WI38 (cell line): ENCODE measurements around the gene MPP4.
"Not testable (repeated sequence)": the region's sequence is repeated elsewhere in the genome, so short reads cannot be mapped to it uniquely, and the experiment has no call there.

Experiments
- H3K4me3 ChIP-seq: 2 replicates; pipeline ENCODE4 v1.5.1; 2011; ENCODE audit warnings: low read depth, mild to moderate bottlenecking, control low read depth, low read length
- TF ChIP-seq, protein P1 (sequence below): IDR thresholded peaks from 2 replicates; pipeline ENCODE4 v1.5.1; 2012; ENCODE audit warnings: low read depth, mild to moderate bottlenecking, control low read depth, low read length

MPP4 gene

DNA sequence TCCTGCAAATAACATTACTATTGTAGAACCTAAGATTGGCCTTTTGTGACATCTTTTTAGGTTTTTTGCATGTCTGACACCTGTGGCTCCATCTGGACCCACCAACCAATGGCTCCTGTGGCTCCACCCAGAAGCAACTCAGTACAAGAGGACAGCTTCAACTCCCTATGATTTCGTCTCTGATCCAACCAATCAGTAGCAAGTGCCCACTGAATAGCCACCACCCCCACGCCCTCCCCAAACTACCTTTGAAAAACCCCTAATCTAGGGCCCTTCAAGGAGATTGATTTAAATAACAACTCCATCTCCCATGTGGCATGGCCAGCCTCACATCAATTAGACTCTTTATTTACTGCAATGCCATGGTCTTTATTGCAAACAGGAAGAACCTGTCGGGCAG lies 23.6 kb downstream of the MPP4 start:
- no peak overlapping the region for H3K4me3 ChIP-seq
- TF ChIP-seq, protein P1, sequence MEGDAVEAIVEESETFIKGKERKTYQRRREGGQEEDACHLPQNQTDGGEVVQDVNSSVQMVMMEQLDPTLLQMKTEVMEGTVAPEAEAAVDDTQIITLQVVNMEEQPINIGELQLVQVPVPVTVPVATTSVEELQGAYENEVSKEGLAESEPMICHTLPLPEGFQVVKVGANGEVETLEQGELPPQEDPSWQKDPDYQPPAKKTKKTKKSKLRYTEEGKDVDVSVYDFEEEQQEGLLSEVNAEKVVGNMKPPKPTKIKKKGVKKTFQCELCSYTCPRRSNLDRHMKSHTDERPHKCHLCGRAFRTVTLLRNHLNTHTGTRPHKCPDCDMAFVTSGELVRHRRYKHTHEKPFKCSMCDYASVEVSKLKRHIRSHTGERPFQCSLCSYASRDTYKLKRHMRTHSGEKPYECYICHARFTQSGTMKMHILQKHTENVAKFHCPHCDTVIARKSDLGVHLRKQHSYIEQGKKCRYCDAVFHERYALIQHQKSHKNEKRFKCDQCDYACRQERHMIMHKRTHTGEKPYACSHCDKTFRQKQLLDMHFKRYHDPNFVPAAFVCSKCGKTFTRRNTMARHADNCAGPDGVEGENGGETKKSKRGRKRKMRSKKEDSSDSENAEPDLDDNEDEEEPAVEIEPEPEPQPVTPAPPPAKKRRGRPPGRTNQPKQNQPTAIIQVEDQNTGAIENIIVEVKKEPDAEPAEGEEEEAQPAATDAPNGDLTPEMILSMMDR: no peak

DNA sequence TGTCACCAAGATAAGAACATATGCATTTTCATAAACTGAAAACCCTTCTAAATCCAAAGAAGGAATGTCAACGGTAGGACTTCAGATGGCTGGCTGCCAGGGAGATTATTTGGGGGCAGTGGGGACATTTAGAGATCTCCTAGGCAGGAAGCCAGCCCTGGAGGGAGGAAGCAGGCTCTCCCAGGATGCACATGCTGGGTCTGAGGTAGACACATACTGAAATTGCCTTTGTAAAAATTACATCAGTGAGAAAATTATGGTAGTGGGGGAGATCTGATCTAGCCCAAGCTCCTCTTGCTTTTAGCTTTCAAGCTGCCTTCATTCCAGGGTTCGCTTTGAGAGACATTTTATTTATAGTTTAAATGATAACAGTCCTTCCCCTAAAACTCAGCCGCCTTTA lies 24.1 kb downstream of the MPP4 start:
- H3K4me3 ChIP-seq: no peak overlapping the region
- TF ChIP-seq, protein P1: no peak

DNA sequence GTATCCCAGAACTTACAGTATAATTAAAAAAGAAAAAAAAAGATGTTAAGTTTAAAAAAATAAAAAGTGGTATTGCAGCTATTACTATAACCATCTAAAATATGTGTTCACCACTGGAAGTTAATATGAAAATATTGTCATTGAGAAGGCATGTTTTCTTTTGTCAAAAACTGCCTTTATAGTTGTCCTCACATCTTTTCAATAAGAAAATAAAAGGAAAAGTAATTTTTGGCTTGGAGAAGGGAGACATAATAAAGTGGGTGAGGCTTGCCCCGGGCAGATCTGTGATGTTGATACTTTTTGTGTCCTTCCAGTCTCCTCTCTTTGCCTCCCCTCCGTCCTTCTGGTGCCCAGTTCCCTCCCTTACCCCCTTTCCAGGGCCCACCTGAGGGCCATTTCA lies 24.9 kb downstream of the MPP4 start:
- TF ChIP-seq, protein P1: no peak

DNA sequence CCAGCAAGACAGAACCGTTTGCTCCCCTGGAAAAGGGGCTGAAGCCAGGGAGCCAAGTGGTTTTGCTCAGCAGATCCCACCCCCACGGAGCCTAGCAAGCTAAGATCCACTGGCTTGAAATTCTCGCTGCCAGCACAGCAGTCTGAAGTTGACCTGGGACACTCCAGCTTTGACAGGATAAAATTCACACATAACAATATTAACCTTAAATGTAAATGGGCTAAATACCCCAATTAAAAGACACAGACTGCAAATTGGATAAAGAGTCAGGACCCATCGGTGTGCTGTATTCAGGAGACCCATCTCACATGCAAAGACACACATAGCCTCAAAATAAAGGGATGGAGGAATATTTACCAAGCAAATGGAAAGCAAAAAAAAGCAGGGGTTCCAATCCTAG lies 27.2 kb downstream of the MPP4 start:
- not testable (repeated sequence) for H3K4me3 ChIP-seq

More for the DNA sequence above, 24.9 kb downstream of the MPP4 start:
- no peak overlapping the region for H3K4me3 ChIP-seq

DNA sequence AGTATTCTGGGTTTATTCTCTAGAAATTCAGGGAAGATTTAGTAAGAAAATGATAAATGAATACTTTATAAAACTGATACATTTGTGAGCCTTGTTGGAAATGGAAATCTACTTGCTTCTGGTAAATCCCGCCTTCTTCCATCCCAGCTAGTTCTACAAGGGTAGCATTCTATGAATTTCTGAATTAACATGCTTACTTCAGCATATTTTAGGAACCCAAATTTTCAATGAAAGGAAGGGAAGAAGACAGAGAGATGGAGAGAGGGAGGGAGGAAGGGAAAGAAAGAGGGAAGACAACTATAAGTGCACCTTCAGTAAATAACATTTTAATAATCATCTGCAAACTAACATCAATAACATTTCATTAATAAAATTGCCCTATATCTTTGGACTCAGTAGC lies 28.6 kb downstream of the MPP4 start:
- TF ChIP-seq, protein P1: no peak
- H3K4me3 ChIP-seq: no peak overlapping the region

DNA sequence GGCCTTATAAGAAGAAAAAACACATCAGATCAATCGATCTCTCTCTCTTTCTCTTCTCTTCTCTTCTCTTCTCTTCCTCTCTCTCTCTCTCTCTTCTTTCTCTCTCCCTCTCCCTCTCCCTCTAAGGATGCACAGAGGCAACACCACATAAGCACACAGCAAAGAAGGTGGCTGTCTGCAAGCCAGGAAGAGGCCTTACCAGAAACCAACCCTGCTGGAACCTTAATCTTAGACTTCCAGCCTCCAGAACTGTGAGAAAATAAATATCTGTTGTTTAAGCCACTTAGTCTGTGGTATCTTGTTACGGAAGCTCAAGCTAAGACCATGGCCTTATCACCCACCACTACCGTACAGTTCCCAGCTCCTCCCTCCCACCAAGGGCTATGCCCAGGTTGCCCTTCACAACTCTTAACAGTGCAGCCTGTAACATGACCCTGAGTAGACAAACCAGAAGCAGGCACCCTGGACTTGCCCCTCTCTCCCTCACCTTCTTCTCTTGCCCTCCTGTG lies 30.0 kb downstream of the MPP4 start:
- TF ChIP-seq, protein P1: no peak
- H3K4me3 ChIP-seq: no peak overlapping the region

DNA sequence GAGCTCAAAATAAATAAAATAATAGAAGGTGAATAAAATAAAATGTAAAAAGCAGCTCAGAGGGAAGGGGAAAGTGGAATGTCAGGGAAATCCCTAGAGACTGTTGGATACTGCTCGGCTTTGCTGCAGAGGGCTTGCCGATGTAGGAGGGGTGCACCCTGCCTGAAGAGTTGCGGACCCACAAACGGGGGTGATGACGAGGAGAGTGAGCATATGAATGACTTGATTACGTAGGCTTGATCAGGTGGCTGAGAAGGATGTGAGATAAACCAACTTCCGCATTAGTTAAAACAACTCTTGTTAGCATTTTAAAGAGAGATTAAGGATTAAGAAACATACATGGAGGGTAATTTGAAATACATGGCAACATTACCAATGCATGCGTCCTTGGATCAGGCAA lies 34.1 kb downstream of the MPP4 start:
- H3K4me3 ChIP-seq: no peak overlapping the region
- TF ChIP-seq, protein P1: no peak

DNA sequence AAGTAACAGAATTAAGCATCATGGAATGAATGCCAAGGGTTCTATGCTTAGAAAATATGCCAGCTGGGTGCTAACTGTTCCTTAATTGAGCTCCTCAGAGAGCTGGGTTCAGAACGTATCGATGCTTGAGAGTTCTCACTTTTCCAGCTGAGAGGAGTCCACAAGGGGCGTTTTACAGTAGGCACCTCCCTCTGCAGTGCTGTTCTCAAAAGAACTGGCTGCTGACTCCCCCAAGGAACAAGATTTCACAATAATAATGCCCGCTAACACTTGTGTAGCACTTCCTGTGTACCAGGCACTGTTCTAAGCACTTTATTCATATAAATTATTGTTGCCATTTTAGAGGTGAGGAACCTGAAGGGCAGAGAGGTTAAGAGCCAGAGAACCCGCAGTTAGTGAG lies 37.1 kb downstream of the MPP4 start:
- no peak overlapping the region for H3K4me3 ChIP-seq
- TF ChIP-seq, protein P1: no peak
